Measurements from ENCODE around the gene MAGEA4.

Gene MAGEA4

GRCh38 chrX:151929126-151929525 lies 16.4 kb downstream of the MAGEA4 start:
- no peak for DNase-seq

- DNase-seq, result no peak
Observed at GRCh38 chrX:151935358-151935757, 22.7 kb downstream of the MAGEA4 start.

GRCh38 chrX:151938172-151938571 lies 25.5 kb downstream of the MAGEA4 start:
- DNase-seq, result no peak

DNA sequence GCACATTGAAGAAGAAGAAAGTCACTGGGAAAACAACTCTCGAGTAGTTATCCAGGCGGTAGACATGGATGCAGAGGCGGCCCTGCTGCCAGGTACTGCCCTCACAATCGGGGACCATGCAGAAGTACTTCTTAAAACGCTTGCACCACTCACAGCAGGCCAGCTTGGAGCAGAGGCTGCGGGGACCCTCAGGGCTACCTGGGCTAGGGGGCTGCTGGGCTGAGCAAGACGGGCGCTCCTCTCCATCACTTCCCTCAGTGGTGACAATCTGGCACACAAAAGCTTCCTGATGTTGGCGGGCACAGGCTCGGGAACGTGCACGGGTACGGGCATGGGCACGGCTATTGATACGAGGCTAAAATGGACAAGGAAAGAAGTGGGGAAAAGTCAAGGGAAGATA lies 42.0 kb downstream of the MAGEA4 start:
- DNase-seq, result no peak

- DNase-seq, result no peak
Observed at GRCh38 chrX:151958101-151958500, 45.4 kb downstream of the MAGEA4 start.

- no peak for DNase-seq
Observed at GRCh38 chrX:151962034-151962433, 49.3 kb downstream of the MAGEA4 start.

DNA sequence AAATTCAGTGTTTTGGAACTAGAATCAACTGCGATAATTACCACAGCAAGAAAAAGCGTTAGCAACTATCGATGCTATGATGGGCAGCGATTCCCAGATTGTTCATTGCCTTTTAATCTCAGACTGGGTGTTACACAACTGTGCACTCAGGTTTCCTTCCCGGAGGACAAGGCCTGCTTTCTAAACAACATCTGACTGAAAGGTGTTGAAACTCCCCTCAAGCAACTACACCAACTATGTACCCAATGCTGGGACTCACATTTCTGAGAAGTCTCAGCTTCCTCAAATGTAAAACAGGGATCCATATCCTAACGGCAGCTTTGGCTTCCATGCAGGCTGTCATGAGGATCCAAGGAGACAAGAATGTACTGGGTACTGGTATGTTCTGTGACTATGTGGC lies 53.5 kb downstream of the MAGEA4 start:
- no peak for DNase-seq

- DNase-seq, result no peak
Observed at GRCh38 chrX:151970027-151970426, 57.3 kb downstream of the MAGEA4 start.

GRCh38 chrX:151970661-151971060 lies 58.0 kb downstream of the MAGEA4 start:
- no peak for DNase-seq

DNA sequence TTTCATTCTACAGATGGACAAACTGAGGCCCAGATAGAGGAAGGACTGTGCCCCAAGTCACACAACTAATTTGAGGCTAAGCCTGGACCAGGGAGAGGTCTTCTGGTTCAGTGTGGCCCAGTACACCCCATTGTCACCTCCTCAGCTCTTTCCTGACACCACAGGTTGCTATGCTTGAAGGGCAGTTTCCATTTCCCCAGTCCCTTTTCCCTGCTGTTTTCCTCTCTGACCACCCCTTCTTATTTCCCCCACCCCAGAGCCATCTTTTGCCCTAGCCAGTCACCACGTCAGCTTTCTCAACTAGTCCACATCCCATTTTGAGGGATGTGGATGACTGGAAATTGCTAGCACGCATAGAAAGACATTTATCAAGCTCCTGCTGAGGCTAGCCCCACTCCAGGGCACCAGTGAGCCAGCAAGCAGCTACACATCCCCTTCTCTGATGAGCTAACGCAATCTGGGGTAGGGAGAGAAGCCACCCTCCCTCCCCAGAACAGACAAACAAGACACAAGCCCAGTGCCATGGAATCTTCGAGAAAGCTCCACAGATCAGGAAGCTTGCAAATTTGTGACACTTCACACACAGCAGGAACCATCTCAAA lies 60.5 kb downstream of the MAGEA4 start:
- no peak for DNase-seq

- DNase-seq, result no peak
Observed at GRCh38 chrX:151973851-151974335, 61.2 kb downstream of the MAGEA4 start.

Measured in SHP77 treated with DMSO at 0.1 percent for 48 hours (cell line).